A549 (cell line): Measurements from ENCODE around the gene ZC3H4. TPM values are rescaled to one million over a fixed set of nuclear protein-coding genes. Genes with fewer than 3 reads are reported as not detected.

ENCODE experiments used
- ATAC-seq, 2 experiments: fragments of 200-7000 bp in 1 of 2; fragments of >200 bp in 1 of 2; cut with Nextera tagmentation in 1 of 2; cut with Tn5 transposase in 1 of 2; 3 replicates each; pipeline versions ENCODE4 v1.8.0 to v1.9.1; 2018 to 2020; ENCODE audit warnings: mild to moderate bottlenecking in 1 of 2, moderate library complexity in 1 of 2
- CTCF ChIA-PET: fragments of 300-600 bp; sonication (Branson Sonifier 250); formaldehyde crosslinking; extraction: SDS; loops from one replicate; lab custom pipeline; 2021; ENCODE audit warnings: antibody characterized with exemption, inconsistent platforms; lab: Yijun Ruan, JAX
- POLR2A ChIA-PET: fragments of 350-600 bp; formaldehyde crosslinking; extraction: SDS; loops from one replicate; lab custom pipeline; 2021; ENCODE audit warnings: antibody characterized with exemption, inconsistent platforms; lab: Yijun Ruan, JAX
- DNase-seq, 2 experiments: peaks; one replicate each; pipeline versions ENCODE4 v3.0.0 to v3.0.0-alpha.2; 2011 to 2016; ENCODE audit warnings: low read depth in 1 of 2, low spot score in 1 of 2
- FAIRE-seq: peaks from 2 replicates; lab custom pipeline; 2011; peaks lifted over from hg19 to GRCh38; lab: Jason Lieb, UNC
- H3K27ac ChIP-seq, 2 experiments: fragments of >200 bp; sonication (Bioruptor Twin); formaldehyde crosslinking; 3 replicates each; pipeline ENCODE4 v1.5.1; 2016 to 2017
- H3K4me1 ChIP-seq: fragments of >200 bp; sonication (Bioruptor Twin); formaldehyde crosslinking; 3 replicates; pipeline ENCODE4 v1.6.1; 2016
- H3K4me2 ChIP-seq: fragments of >200 bp; sonication (Bioruptor Twin); formaldehyde crosslinking; 3 replicates; pipeline ENCODE4 v1.6.1; 2016
- H3K4me3 ChIP-seq: fragments of >200 bp; sonication (Bioruptor Twin); formaldehyde crosslinking; 3 replicates; pipeline ENCODE4 v1.5.1; 2016
- H3K9me3 ChIP-seq: fragments of >200 bp; sonication (Bioruptor Twin); formaldehyde crosslinking; 3 replicates; pipeline ENCODE4 v1.6.1; 2016
- CHD4 ChIP-seq: fragments of 200-600 bp; sonication (generic); IDR thresholded peaks from 2 replicates; pipeline ENCODE4 v1.6.1; 2016; ENCODE audit warnings: antibody characterized with exemption, mild to moderate bottlenecking, borderline replicate concordance
- E2F6 ChIP-seq: IDR thresholded peaks from 2 replicates; pipeline ENCODE4 v1.6.1; 2012; ENCODE audit warnings: low read depth, borderline replicate concordance
- EHMT2 ChIP-seq: fragments of 200-600 bp; sonication (generic); IDR thresholded peaks from 2 replicates; pipeline ENCODE4 v1.6.1; 2016; ENCODE audit warnings: antibody characterized with exemption, low read depth, mild to moderate bottlenecking, moderate library complexity
- ESRRA ChIP-seq: fragments of 150-350 bp; IDR thresholded peaks from 2 replicates; pipeline ENCODE4 v1.6.1; 2014; ENCODE audit warnings: mild to moderate bottlenecking, low read length, borderline replicate concordance
- HDAC2 ChIP-seq: fragments of 200-600 bp; sonication (generic); IDR thresholded peaks from 2 replicates; pipeline ENCODE4 v1.6.1; 2016
- HOXA7 ChIP-seq: fragments of 250-450 bp; sonication (Bioruptor Pico); IDR thresholded peaks from 2 replicates; pipeline ENCODE4 v1.5.0; 2020; ENCODE audit warnings: mild to moderate bottlenecking, moderate library complexity
- JUN ChIP-seq, 2 experiments: fragments of >200 bp; sonication (Bioruptor Twin); formaldehyde crosslinking; IDR thresholded peaks; 2 replicates in 1 of 2; 3 replicates in 1 of 2; pipeline ENCODE4 v1.6.1; 2016 to 2017
- JUNB ChIP-seq: fragments of >200 bp; sonication (Bioruptor Twin); formaldehyde crosslinking; IDR thresholded peaks from 2 replicates; pipeline ENCODE4 v1.6.1; 2016
- KDM1A ChIP-seq: fragments of 200-600 bp; sonication (generic); IDR thresholded peaks from 2 replicates; pipeline ENCODE4 v1.6.1; 2016; ENCODE audit warnings: low read depth, mild to moderate bottlenecking
- KDM5A ChIP-seq: fragments of 200-600 bp; sonication (generic); IDR thresholded peaks from 2 replicates; pipeline ENCODE4 v1.6.1; 2016; ENCODE audit warnings: antibody characterized with exemption, mild to moderate bottlenecking
- MAX ChIP-seq: IDR thresholded peaks from 2 replicates; pipeline ENCODE4 v1.6.1; 2012
- PBX3 ChIP-seq: IDR thresholded peaks from 2 replicates; pipeline ENCODE4 v1.6.1; 2012
- PHF8 ChIP-seq: fragments of 200-600 bp; sonication (generic); IDR thresholded peaks from 2 replicates; pipeline ENCODE4 v1.6.1; 2016; ENCODE audit warnings: low read depth, mild to moderate bottlenecking, antibody characterized with exemption, moderate library complexity, borderline replicate concordance
- POLR2AphosphoS2 ChIP-seq: conservative IDR thresholded peaks from 2 replicates; pipeline ENCODE4 v1.6.1; 2012; ENCODE audit warnings: low read length, improper control_type of control experiment, inconsistent platforms
- RCOR1 ChIP-seq: fragments of 150-350 bp; IDR thresholded peaks from 2 replicates; pipeline ENCODE4 v1.6.1; 2014; ENCODE audit warnings: antibody characterized with exemption, low read length, low read depth
- REST ChIP-seq: fragments of 200-600 bp; sonication (generic); IDR thresholded peaks from 2 replicates; pipeline ENCODE4 v1.6.1; 2016; ENCODE audit warnings: antibody characterized with exemption, mild to moderate bottlenecking, moderate library complexity
- ZC3H11A ChIP-seq: fragments of 450-650 bp; IDR thresholded peaks from 2 replicates; pipeline ENCODE4 v1.6.1; 2014; ENCODE audit warnings: antibody characterized with exemption, mild to moderate bottlenecking
- ZFP36 ChIP-seq: fragments of 450-650 bp; IDR thresholded peaks from 2 replicates; pipeline ENCODE4 v1.6.1; 2014; ENCODE audit warnings: borderline replicate concordance; ENCODE audit not compliant: partially characterized antibody
- ZSCAN20 ChIP-seq: fragments of 250-450 bp; sonication (Bioruptor Pico); IDR thresholded peaks from 2 replicates; pipeline ENCODE4 v1.8.0; 2022; ENCODE audit warnings: mild to moderate bottlenecking, moderate library complexity
- WGBS: methylation state at CpG from one replicate; pipeline ENCODE4 v1.1.6; 2017; ENCODE audit errors: missing lambda C conversion rate; 5-methylcytosine and 5-hydroxymethylcytosine counted together
- polyA plus RNA-seq, 4 experiments: library from polyadenylated mRNA; depleted of rRNA in 3 of 4; stranded (reverse); fragments of >200 nt; fragmentation: RNase III in 1 of 4; extraction: RNeasy Plus Mini Kit Qiagen cat#74134 plus additional on column Dnase treatment in 1 of 4; gene quantifications; 2 replicates in 3 of 4; 3 replicates in 1 of 4; pipeline ENCODE4 v1.2.3, GENCODE V29; 2011 to 2017
- TF ChIP-seq, protein P1 (sequence below): fragments of >200 bp; sonication (Bioruptor Twin); formaldehyde crosslinking; IDR thresholded peaks from 2 replicates; pipeline ENCODE4 v1.6.1; 2016
- TF ChIP-seq, protein P2 (sequence below): fragments of 450-650 bp; IDR thresholded peaks from 2 replicates; pipeline ENCODE4 v1.6.1; 2014; ENCODE audit warnings: antibody characterized with exemption

Gene ZC3H4
- polyA plus RNA-seq, 2 of the 4 experiments (the other 2 are of a cell fraction) = 7.7 to 33.4 TPM

- WGBS = 7% methylated on average over 32 of the region's 33 CpGs
- TF ChIP-seq ZC3H11A (no peak), REST (no peak), HDAC2 (no peak), POLR2AphosphoS2 (no peak), ZSCAN20 (CRISPR knock-in tag) (no peak), KDM5A (no peak), E2F6 (no peak)
- peak overlapping the region; percentile 65 for H3K4me2 ChIP-seq
- ATAC-seq (peak in 1 of 2 experiments; percentile 27; a peak in 3 of 6 replicates), FAIRE-seq (no peak), DNase-seq (no peak)
- no peak overlapping the region for H3K27ac ChIP-seq
- H3K9me3 ChIP-seq = no peaks in the 10 kb centered on the region
- ChIA-PET POLR2A (interaction anchor here (1.1 kb wide), 1 partner anchor 203 kb away, joined by 4 read pairs; no protein-coding TSS in a partner anchor), CTCF (interaction anchor here (1.0 to 6.6 kb wide), 13 partner anchors 9 to 182 kb away, joined by 3 to 75 read pairs (median 6); no protein-coding TSS in a partner anchor)
- H3K4me1 ChIP-seq = peaks cover 31% of the 10 kb centered on the region
- H3K4me3 ChIP-seq = peak overlapping the region; percentile 30
Measured at GRCh38 chr19:47022541-47023447, 90.8 kb downstream of the ZC3H4 start.

- ATAC-seq (peak in 1 of 2 experiments; percentile 9; a peak in 3 of 6 replicates), DNase-seq (no peak), FAIRE-seq (no peak)
- Histone ChIP-seq H3K27ac (no peak overlapping the region), H3K4me3 (peak overlapping the region; percentile 50; the same call in 1 of the 3 replicates), H3K4me2 (peak overlapping the region; percentile 100), H3K9me3 (no peaks in the 10 kb centered on the region), H3K4me1 (peaks cover 31% of the 10 kb centered on the region)
- ChIA-PET CTCF (interaction anchor here (1.1 to 6.6 kb wide), 9 partner anchors 9 to 166 kb away, joined by 3 to 75 read pairs (median 8); no protein-coding TSS in a partner anchor), POLR2A (interaction anchor here (0.6 kb wide), 1 partner anchor 26 kb away, joined by 3 read pairs; the partner anchor contains the start of gene TMEM160)
- 61% methylated on average over 14 of the region's 14 CpGs for WGBS
- peak; percentile 9 for TF ChIP-seq ZFP36
- TF ChIP-seq PBX3 = no peak
- TF ChIP-seq JUNB = no peak
- no peak for TF ChIP-seq JUN (IDR thresholded peaks at IDR 0.05)
Measured at GRCh38 chr19:47022140-47022536, 91.4 kb downstream of the ZC3H4 start.

- Histone ChIP-seq H3K4me3 (peak overlapping the region; percentile 50), H3K4me2 (peak overlapping the region; percentile 100), H3K4me1 (peaks cover 31% of the 10 kb centered on the region), H3K9me3 (no peaks in the 10 kb centered on the region), H3K27ac (peak overlapping the region in 1 of 2 experiments; percentile 70; a peak in 3 of 6 replicates)
- FAIRE-seq (no peak), DNase-seq (peak in 1 of 2 experiments; percentile 53), ATAC-seq (peak; percentile 40 to 56; a peak in 5 of 6 replicates)
- 39% methylated on average over 8 of the region's 50 CpGs for WGBS
- ChIA-PET CTCF (interaction anchor here (1.2 to 6.6 kb wide), 8 partner anchors 9 to 165 kb away, joined by 3 to 75 read pairs (median 9); no protein-coding TSS in a partner anchor), POLR2A (interaction anchor here (0.6 kb wide), 1 partner anchor 27 kb away, joined by 3 read pairs; the partner anchor contains the start of gene TMEM160)
- no peak for TF ChIP-seq PHF8
- TF ChIP-seq, protein P1, sequence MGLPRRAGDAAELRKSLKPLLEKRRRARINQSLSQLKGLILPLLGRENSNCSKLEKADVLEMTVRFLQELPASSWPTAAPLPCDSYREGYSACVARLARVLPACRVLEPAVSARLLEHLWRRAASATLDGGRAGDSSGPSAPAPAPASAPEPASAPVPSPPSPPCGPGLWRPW = no peak
- TF ChIP-seq KDM5A = no peak
- TF ChIP-seq MAX = peak; percentile 67
- peak; percentile 81; the same call in 1 of the 2 replicates for TF ChIP-seq E2F6
- TF ChIP-seq EHMT2 = no peak
- TF ChIP-seq, protein P2, sequence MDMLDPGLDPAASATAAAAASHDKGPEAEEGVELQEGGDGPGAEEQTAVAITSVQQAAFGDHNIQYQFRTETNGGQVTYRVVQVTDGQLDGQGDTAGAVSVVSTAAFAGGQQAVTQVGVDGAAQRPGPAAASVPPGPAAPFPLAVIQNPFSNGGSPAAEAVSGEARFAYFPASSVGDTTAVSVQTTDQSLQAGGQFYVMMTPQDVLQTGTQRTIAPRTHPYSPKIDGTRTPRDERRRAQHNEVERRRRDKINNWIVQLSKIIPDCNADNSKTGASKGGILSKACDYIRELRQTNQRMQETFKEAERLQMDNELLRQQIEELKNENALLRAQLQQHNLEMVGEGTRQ = no peak
- 0 out of 2 replicates have a peak, but pooled peaks have one; percentile 52 for TF ChIP-seq RCOR1
- TF ChIP-seq ESRRA = no peak
- TF ChIP-seq HDAC2 = peak; percentile 79
- TF ChIP-seq KDM1A = peak; percentile 32; the same call in 1 of the 2 replicates
- peak in 1 of 2 experiments; percentile 43; a peak in 1 of 5 replicates for TF ChIP-seq JUN (IDR thresholded peaks at IDR 0.05)
- no peak for TF ChIP-seq JUNB
- TF ChIP-seq HOXA7 = no peak
- TF ChIP-seq CHD4 = no peak
Measured at GRCh38 chr19:47021536-47022139, 91.9 kb downstream of the ZC3H4 start.
